ENCODE measurements around the gene ACOT7.

DNA sequence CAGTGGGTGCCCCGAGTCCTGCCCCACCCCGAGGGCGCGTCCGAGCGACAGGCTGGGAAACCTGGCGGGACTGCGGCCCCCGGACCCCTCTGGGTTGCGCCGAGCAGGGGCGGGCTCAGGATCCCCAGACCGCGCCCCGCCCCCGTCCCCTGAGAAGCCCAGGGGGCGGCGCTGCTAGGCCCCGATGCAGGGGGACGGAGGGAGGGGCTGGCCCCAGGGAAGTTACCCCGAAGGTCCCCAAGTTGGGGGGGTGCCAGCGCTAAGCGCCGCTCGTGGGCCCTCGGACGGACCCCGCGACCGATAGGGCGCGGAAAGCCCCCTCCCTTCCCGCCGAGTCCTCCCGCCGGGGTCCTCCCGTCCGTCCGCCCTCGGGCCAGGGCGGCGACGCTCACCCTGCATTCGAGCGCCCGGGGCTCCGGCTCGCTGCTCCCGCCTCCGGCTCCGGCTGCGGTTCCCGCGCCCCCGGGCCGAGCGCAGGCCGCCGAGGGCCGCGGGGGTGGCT lies 133.1 kb downstream of the ACOT7 start:
- TF ChIP-seq, protein P1, sequence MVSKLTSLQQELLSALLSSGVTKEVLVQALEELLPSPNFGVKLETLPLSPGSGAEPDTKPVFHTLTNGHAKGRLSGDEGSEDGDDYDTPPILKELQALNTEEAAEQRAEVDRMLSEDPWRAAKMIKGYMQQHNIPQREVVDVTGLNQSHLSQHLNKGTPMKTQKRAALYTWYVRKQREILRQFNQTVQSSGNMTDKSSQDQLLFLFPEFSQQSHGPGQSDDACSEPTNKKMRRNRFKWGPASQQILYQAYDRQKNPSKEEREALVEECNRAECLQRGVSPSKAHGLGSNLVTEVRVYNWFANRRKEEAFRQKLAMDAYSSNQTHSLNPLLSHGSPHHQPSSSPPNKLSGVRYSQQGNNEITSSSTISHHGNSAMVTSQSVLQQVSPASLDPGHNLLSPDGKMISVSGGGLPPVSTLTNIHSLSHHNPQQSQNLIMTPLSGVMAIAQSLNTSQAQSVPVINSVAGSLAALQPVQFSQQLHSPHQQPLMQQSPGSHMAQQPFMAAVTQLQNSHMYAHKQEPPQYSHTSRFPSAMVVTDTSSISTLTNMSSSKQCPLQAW (CRISPR knock-in tag; IDR thresholded peaks at IDR 0.05) = no peak
- TF ChIP-seq, protein P2, sequence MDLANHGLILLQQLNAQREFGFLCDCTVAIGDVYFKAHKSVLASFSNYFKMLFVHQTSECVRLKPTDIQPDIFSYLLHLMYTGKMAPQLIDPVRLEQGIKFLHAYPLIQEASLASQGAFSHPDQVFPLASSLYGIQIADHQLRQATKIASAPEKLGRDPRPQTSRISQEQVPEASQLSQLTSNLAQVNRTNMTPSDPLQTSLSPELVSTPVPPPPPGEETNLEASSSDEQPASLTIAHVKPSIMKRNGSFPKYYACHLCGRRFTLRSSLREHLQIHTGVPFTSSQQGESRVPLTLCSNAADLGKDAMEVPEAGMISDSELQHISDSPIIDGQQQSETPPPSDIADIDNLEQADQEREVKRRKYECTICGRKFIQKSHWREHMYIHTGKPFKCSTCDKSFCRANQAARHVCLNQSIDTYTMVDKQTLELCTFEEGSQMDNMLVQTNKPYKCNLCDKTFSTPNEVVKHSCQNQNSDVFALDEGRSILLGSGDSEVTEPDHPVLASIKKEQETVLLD (CRISPR knock-in tag; IDR thresholded peaks at IDR 0.05; ENCODE audit: low read depth) = no peak
- TF ChIP-seq, protein P3, sequence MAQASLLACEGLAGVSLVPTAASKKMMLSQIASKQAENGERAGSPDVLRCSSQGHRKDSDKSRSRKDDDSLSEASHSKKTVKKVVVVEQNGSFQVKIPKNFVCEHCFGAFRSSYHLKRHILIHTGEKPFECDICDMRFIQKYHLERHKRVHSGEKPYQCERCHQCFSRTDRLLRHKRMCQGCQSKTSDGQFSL (CRISPR knock-in tag; IDR thresholded peaks at IDR 0.05) = no peak
- TF ChIP-seq, protein P4, sequence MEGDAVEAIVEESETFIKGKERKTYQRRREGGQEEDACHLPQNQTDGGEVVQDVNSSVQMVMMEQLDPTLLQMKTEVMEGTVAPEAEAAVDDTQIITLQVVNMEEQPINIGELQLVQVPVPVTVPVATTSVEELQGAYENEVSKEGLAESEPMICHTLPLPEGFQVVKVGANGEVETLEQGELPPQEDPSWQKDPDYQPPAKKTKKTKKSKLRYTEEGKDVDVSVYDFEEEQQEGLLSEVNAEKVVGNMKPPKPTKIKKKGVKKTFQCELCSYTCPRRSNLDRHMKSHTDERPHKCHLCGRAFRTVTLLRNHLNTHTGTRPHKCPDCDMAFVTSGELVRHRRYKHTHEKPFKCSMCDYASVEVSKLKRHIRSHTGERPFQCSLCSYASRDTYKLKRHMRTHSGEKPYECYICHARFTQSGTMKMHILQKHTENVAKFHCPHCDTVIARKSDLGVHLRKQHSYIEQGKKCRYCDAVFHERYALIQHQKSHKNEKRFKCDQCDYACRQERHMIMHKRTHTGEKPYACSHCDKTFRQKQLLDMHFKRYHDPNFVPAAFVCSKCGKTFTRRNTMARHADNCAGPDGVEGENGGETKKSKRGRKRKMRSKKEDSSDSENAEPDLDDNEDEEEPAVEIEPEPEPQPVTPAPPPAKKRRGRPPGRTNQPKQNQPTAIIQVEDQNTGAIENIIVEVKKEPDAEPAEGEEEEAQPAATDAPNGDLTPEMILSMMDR (CRISPR knock-in tag; IDR thresholded peaks at IDR 0.05) = no peak
- no peak for TF ChIP-seq RAD21 (CRISPR knock-in tag; IDR thresholded peaks at IDR 0.05)

Measured in HepG2 (cell line).